ENCODE data around the gene MED12L.

Gene MED12L

DNA sequence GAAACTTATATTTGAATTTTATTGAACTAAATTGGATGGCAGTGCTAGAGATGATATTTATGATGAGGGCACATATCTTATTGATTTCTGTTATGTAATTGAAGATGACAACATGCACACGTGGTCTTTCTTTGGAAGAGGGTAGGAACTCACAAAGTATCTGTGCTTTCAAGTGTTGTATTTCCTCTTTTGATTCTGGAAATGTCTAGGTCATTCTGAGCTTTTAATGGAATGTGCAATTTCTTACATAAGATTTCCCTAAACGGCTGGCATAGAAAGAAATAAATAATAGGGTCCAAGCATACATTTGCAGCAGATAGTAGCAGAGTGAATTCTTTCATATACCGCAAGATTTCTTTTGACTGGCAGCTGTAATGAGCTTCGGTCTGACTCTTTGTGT is 127.7 kb downstream of the MED12L start:
- ChIA-PET CTCF (interaction anchor here (1.1 kb wide), 1 partner anchor 45 kb away, joined by 3 read pairs; no protein-coding TSS in a partner anchor), POLR2A (no interaction called here)

DNA sequence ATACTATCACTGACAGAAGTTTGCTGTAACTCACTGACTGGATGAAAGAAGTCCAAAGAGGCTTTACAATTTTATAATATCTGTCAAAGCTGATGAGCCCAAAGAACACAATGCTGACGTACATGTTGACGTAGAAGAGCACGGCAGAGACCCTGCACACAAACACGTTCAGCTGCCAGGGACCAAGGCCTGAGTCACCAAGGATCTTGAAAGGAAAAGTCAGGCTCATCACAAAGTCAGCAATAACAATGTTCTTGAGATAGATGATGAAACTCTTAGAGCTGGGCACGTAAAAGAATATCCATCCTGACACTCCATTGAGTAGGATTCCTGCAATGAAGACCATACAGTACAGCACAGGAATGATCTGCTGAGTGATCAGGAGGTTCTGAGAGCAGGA is 128.4 kb downstream of the MED12L start:
- no peak overlapping the region for H3K27ac ChIP-seq (ENCODE audit: extremely low read depth, low read depth, low read length)
- ChIA-PET POLR2A (no interaction called here), CTCF (no interaction called here)
- no peaks in the 10 kb centered on the region for H3K9me3 ChIP-seq (ENCODE audit: control insufficient read depth, insufficient read depth, low read depth, low read length)
- no peak for TF ChIP-seq ZNF600 (tag by site-specific recombination; IDR thresholded peaks at IDR 0.05)
- TF ChIP-seq, protein P1, sequence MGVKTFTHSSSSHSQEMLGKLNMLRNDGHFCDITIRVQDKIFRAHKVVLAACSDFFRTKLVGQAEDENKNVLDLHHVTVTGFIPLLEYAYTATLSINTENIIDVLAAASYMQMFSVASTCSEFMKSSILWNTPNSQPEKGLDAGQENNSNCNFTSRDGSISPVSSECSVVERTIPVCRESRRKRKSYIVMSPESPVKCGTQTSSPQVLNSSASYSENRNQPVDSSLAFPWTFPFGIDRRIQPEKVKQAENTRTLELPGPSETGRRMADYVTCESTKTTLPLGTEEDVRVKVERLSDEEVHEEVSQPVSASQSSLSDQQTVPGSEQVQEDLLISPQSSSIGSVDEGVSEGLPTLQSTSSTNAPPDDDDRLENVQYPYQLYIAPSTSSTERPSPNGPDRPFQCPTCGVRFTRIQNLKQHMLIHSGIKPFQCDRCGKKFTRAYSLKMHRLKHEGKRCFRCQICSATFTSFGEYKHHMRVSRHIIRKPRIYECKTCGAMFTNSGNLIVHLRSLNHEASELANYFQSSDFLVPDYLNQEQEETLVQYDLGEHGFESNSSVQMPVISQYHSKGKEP (tag by site-specific recombination; IDR thresholded peaks at IDR 0.05) = no peak
- TF ChIP-seq ZNF112 (tag by site-specific recombination; IDR thresholded peaks at IDR 0.05) = no peak
- TF ChIP-seq ZNF544 (tag by site-specific recombination; IDR thresholded peaks at IDR 0.05) = no peak
- TF ChIP-seq, protein P2, sequence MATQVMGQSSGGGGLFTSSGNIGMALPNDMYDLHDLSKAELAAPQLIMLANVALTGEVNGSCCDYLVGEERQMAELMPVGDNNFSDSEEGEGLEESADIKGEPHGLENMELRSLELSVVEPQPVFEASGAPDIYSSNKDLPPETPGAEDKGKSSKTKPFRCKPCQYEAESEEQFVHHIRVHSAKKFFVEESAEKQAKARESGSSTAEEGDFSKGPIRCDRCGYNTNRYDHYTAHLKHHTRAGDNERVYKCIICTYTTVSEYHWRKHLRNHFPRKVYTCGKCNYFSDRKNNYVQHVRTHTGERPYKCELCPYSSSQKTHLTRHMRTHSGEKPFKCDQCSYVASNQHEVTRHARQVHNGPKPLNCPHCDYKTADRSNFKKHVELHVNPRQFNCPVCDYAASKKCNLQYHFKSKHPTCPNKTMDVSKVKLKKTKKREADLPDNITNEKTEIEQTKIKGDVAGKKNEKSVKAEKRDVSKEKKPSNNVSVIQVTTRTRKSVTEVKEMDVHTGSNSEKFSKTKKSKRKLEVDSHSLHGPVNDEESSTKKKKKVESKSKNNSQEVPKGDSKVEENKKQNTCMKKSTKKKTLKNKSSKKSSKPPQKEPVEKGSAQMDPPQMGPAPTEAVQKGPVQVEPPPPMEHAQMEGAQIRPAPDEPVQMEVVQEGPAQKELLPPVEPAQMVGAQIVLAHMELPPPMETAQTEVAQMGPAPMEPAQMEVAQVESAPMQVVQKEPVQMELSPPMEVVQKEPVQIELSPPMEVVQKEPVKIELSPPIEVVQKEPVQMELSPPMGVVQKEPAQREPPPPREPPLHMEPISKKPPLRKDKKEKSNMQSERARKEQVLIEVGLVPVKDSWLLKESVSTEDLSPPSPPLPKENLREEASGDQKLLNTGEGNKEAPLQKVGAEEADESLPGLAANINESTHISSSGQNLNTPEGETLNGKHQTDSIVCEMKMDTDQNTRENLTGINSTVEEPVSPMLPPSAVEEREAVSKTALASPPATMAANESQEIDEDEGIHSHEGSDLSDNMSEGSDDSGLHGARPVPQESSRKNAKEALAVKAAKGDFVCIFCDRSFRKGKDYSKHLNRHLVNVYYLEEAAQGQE (tag by site-specific recombination; IDR thresholded peaks at IDR 0.05) = no peak
- TF ChIP-seq TRIM28 (IDR thresholded peaks at IDR 0.05; ENCODE audit: borderline replicate concordance, low read length) = no peak
- TF ChIP-seq, protein P3, sequence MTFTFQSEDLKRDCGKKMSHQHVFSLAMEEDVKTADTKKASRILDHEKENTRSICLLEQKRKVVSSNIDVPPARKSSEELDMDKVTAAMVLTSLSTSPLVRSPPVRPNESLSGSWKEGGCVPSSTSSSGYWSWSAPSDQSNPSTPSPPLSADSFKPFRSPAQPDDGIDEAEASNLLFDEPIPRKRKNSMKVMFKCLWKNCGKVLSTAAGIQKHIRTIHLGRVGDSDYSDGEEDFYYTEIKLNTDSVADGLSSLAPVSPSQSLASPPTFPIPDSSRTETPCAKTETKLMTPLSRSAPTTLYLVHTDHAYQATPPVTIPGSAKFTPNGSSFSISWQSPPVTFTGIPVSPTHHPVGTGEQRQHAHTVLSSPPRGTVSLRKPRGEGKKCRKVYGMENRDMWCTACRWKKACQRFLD (tag by site-specific recombination; IDR thresholded peaks at IDR 0.05) = no peak
- TF ChIP-seq ZNF366 (tag by site-specific recombination; conservative IDR thresholded peaks at IDR 0.05) = no peak
- no peak for TF ChIP-seq ZNF510 (tag by site-specific recombination; IDR thresholded peaks at IDR 0.05; ENCODE audit: insufficient replicate concordance)
- no peak for TF ChIP-seq ZBTB7A (tag by site-specific recombination; IDR thresholded peaks at IDR 0.05; ENCODE audit: low read depth)
- no peak for TF ChIP-seq HOXC10 (CRISPR knock-in tag; IDR thresholded peaks at IDR 0.05)
- no peak for TF ChIP-seq ZNF394 (tag by site-specific recombination; IDR thresholded peaks at IDR 0.05; ENCODE audit: borderline replicate concordance)
- no peak for TF ChIP-seq ZNF654 (tag by site-specific recombination; IDR thresholded peaks at IDR 0.05; ENCODE audit: low read depth)
- TF ChIP-seq, protein P4, sequence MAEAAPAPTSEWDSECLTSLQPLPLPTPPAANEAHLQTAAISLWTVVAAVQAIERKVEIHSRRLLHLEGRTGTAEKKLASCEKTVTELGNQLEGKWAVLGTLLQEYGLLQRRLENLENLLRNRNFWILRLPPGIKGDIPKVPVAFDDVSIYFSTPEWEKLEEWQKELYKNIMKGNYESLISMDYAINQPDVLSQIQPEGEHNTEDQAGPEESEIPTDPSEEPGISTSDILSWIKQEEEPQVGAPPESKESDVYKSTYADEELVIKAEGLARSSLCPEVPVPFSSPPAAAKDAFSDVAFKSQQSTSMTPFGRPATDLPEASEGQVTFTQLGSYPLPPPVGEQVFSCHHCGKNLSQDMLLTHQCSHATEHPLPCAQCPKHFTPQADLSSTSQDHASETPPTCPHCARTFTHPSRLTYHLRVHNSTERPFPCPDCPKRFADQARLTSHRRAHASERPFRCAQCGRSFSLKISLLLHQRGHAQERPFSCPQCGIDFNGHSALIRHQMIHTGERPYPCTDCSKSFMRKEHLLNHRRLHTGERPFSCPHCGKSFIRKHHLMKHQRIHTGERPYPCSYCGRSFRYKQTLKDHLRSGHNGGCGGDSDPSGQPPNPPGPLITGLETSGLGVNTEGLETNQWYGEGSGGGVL (tag by site-specific recombination; IDR thresholded peaks at IDR 0.05) = no peak
- TF ChIP-seq ZNF785 (tag by site-specific recombination; IDR thresholded peaks at IDR 0.05) = no peak
- TF ChIP-seq, protein P5, sequence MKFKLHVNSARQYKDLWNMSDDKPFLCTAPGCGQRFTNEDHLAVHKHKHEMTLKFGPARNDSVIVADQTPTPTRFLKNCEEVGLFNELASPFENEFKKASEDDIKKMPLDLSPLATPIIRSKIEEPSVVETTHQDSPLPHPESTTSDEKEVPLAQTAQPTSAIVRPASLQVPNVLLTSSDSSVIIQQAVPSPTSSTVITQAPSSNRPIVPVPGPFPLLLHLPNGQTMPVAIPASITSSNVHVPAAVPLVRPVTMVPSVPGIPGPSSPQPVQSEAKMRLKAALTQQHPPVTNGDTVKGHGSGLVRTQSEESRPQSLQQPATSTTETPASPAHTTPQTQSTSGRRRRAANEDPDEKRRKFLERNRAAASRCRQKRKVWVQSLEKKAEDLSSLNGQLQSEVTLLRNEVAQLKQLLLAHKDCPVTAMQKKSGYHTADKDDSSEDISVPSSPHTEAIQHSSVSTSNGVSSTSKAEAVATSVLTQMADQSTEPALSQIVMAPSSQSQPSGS (tag by site-specific recombination; IDR thresholded peaks at IDR 0.05; ENCODE audit: low read depth) = no peak
- TF ChIP-seq ZFP37 (tag by site-specific recombination; IDR thresholded peaks at IDR 0.05) = no peak
- TF ChIP-seq ZNF677 (tag by site-specific recombination; IDR thresholded peaks at IDR 0.05) = no peak
- no peaks in the 10 kb centered on the region for H3K36me3 ChIP-seq (ENCODE audit: control insufficient read depth in 2 of 2, insufficient read depth in 1 of 2, low read length in 2 of 2)
- no peaks in the 10 kb centered on the region for H3K4me1 ChIP-seq (ENCODE audit: control insufficient read depth, insufficient read depth, low read length)
- no peak overlapping the region for H3K4me3 ChIP-seq (ENCODE audit: low read depth, low read length)

More for the DNA sequence above, 127.7 kb downstream of the MED12L start:
- Histone ChIP-seq H3K27ac (ENCODE audit: extremely low read depth, low read depth, low read length) (no peak overlapping the region), H3K36me3 (ENCODE audit: control insufficient read depth in 2 of 2, insufficient read depth in 1 of 2, low read length in 2 of 2) (no peaks in the 10 kb centered on the region), H3K4me1 (ENCODE audit: control insufficient read depth, insufficient read depth, low read length) (no peaks in the 10 kb centered on the region), H3K4me3 (ENCODE audit: low read depth, low read length) (no peak overlapping the region), H3K9me3 (ENCODE audit: control insufficient read depth, insufficient read depth, low read depth, low read length) (no peaks in the 10 kb centered on the region)
- TF ChIP-seq ZNF266 (tag by site-specific recombination; IDR thresholded peaks at IDR 0.05; ENCODE audit: low read depth) (no peak), ZNF585B (tag by site-specific recombination; IDR thresholded peaks at IDR 0.05) (no peak), ZNF837 (tag by site-specific recombination; IDR thresholded peaks at IDR 0.05) (no peak), ZNF747 (tag by site-specific recombination; IDR thresholded peaks at IDR 0.05) (no peak), GLI4 (tag by site-specific recombination; IDR thresholded peaks at IDR 0.05) (no peak)
- TF ChIP-seq, protein P5 (tag by site-specific recombination; IDR thresholded peaks at IDR 0.05; ENCODE audit: low read depth) = no peak

Data from HEK293 (cell line).